Measurements from ENCODE around the gene USP36.
"Not testable (repeated sequence)": the region's sequence is repeated elsewhere in the genome, so short reads cannot be mapped to it uniquely, and the experiment has no call there.

USP36 gene

DNA sequence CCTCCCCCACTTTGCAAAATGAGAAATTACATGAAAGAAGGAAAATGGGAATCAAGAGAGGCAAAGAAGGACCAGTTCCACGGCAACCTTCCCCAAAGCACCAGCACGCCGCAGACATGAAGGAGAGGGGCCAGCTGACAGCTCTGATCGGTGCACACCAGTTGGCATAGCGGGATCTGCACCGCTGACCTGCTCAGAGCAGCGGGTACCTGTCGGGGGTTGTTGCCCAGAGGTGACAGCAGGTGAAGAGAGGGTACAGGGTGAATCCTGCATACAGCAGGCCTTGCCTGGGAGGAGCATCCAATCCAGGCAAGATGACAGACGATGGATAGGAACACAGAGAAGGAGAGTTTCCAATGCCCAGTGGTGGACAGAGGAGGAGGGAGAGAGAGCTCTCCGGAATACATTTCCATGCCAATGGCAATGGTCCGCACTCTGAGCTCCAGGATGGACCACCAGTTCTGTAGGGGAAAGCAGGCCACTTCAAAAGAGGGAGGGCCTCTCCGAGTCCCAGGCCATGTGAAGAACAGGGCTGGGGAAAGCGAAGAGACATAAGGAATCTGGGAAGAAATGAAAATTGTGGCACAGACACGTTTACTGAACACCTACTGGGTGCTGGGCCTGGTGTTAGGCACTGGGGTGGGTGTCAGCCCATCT is 38.4 kb upstream of the USP36 start:
- no peaks in the 10 kb centered on the region for H4K20me1 ChIP-seq (ENCODE audit: insufficient read depth, low read length)
- no peak overlapping the region for H3K9ac ChIP-seq (ENCODE audit: low read length)
- H2AFZ ChIP-seq (ENCODE audit: low read depth, low read length) = no peak overlapping the region
- H3K4me1 ChIP-seq (ENCODE audit: low read length) = peaks cover 6% of the 10 kb centered on the region; the same call in 1 of the 2 replicates
- H3K4me3 ChIP-seq (ENCODE audit: low read length) = no peak overlapping the region
- no peaks in the 10 kb centered on the region for H3K27me3 ChIP-seq (ENCODE audit: low read depth, low read length)
- no peak overlapping the region for H3K4me2 ChIP-seq (ENCODE audit: low read length)
- TF ChIP-seq, protein P1, sequence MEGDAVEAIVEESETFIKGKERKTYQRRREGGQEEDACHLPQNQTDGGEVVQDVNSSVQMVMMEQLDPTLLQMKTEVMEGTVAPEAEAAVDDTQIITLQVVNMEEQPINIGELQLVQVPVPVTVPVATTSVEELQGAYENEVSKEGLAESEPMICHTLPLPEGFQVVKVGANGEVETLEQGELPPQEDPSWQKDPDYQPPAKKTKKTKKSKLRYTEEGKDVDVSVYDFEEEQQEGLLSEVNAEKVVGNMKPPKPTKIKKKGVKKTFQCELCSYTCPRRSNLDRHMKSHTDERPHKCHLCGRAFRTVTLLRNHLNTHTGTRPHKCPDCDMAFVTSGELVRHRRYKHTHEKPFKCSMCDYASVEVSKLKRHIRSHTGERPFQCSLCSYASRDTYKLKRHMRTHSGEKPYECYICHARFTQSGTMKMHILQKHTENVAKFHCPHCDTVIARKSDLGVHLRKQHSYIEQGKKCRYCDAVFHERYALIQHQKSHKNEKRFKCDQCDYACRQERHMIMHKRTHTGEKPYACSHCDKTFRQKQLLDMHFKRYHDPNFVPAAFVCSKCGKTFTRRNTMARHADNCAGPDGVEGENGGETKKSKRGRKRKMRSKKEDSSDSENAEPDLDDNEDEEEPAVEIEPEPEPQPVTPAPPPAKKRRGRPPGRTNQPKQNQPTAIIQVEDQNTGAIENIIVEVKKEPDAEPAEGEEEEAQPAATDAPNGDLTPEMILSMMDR (IDR thresholded peaks at IDR 0.05; ENCODE audit: low read depth, low read length) = no peak
- TF ChIP-seq EZH2phosphoT487 (IDR thresholded peaks at IDR 0.05; ENCODE audit: low read depth) = no peak
- no peaks in the 10 kb centered on the region for H3K36me3 ChIP-seq (replicated peaks; ENCODE audit: low read depth, low read length)
- no peak overlapping the region for H3K27ac ChIP-seq (ENCODE audit: low read length)
- no peaks in the 10 kb centered on the region for H3K79me2 ChIP-seq (ENCODE audit: low read length)
- H3K9me3 ChIP-seq (ENCODE audit: insufficient read depth, low read length) = no peaks in the 10 kb centered on the region

DNA sequence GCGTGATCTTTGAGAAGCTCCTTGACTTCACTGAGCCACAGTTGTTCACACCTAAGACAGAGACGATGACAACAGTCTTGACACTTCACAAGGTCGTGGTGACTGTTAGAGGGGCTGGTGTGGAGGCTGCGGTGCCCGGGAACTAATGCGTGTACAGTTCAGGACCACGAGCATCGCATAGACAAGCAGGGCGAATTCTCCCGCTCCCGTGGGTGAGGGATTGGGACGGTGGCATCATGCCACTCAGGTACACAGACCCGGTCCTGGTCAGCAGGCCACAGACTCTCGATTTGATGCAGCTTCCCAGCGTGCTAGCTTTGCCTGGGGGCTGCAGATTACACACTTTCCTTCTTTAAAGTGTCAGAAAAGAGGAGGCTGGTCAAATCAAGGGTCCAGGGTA is 37.6 kb upstream of the USP36 start:
- H2AFZ ChIP-seq (ENCODE audit: low read depth, low read length) = no peak overlapping the region
- H3K27me3 ChIP-seq (ENCODE audit: low read depth, low read length) = no peaks in the 10 kb centered on the region
- no peak overlapping the region for H3K27ac ChIP-seq (ENCODE audit: low read length)
- H3K36me3 ChIP-seq (replicated peaks; ENCODE audit: low read depth, low read length) = no peaks in the 10 kb centered on the region
- no peak overlapping the region for H3K9ac ChIP-seq (ENCODE audit: low read length)
- no peak overlapping the region for H3K4me2 ChIP-seq (ENCODE audit: low read length)
- H4K20me1 ChIP-seq (ENCODE audit: insufficient read depth, low read length) = no peaks in the 10 kb centered on the region
- H3K79me2 ChIP-seq (ENCODE audit: low read length) = no peaks in the 10 kb centered on the region
- TF ChIP-seq, protein P1 (IDR thresholded peaks at IDR 0.05; ENCODE audit: low read depth, low read length) = no peak
- no peak for TF ChIP-seq EZH2phosphoT487 (IDR thresholded peaks at IDR 0.05; ENCODE audit: low read depth)
- H3K4me1 ChIP-seq (ENCODE audit: low read length) = peaks cover 5% of the 10 kb centered on the region; the same call in 1 of the 2 replicates
- no peaks in the 10 kb centered on the region for H3K9me3 ChIP-seq (ENCODE audit: insufficient read depth, low read length)
- no peak overlapping the region for H3K4me3 ChIP-seq (ENCODE audit: low read length)

DNA sequence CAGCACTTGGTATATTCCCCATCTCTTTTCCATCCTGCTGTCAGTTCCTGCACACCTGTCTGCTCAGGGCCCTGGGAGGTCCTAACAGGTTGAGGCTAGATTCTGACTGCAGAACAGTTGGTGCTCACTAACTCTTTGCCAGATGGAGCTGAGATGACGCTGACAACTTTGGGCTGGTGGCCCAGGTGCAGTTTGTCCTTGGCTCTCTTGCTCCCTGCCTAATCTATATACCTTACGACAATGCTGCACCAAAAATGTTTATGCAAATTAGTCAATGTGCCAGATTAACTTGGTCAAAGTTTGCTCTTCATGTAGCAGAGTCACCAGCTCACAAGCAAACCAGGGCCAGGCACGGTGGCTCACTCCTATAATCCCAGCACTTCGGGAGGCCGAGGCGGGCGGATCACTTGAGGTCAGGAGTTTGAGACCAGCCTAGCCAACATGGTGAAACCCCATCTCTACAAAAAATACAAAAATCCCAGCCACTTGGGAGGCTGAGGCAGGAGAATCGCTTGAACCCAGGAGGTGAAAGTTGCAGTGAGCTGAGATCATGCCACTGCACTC is 36.4 kb upstream of the USP36 start:
- H2AFZ ChIP-seq (ENCODE audit: low read depth, low read length); H4K20me1 ChIP-seq (ENCODE audit: insufficient read depth, low read length); H3K36me3 ChIP-seq (replicated peaks; ENCODE audit: low read depth, low read length); H3K27me3 ChIP-seq (ENCODE audit: low read depth, low read length); H3K4me2 ChIP-seq (ENCODE audit: low read length); H3K9me3 ChIP-seq (ENCODE audit: insufficient read depth, low read length); H3K4me3 ChIP-seq (ENCODE audit: low read length); H3K4me1 ChIP-seq (ENCODE audit: low read length); H3K27ac ChIP-seq (ENCODE audit: low read length); H3K9ac ChIP-seq (ENCODE audit: low read length); H3K79me2 ChIP-seq (ENCODE audit: low read length): not testable (repeated sequence)

DNA sequence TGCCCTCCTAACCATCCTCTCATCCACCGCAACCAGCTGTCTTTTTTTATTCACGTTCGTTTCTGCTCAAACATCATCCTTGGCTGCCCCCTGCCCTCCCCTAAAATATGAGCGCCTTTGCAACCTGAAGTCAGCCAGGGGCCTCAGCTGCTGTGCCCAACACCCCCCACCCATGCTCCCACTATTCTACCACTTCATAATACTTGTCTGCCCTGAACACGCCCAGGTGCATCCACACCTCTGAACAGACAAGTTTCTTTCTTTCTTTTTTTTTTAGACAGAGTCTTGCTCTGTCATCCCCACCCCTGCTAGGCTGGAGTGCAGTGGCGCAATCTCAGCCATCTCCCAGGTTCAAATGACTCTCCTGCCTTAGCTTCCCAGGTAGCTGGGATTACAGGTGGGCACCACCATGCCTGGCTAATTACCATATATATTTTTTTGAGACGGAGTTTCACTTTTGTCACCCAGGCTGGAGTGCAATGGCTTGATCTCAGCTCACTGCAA is 35.5 kb upstream of the USP36 start:
- no peaks in the 10 kb centered on the region for H3K27me3 ChIP-seq (ENCODE audit: low read depth, low read length)
- H4K20me1 ChIP-seq (ENCODE audit: insufficient read depth, low read length) = no peaks in the 10 kb centered on the region
- H3K9ac ChIP-seq (ENCODE audit: low read length) = no peak overlapping the region
- H2AFZ ChIP-seq (ENCODE audit: low read depth, low read length) = no peak overlapping the region
- no peak overlapping the region for H3K27ac ChIP-seq (ENCODE audit: low read length)
- H3K79me2 ChIP-seq (ENCODE audit: low read length) = no peaks in the 10 kb centered on the region
- H3K9me3 ChIP-seq (ENCODE audit: insufficient read depth, low read length) = no peaks in the 10 kb centered on the region
- H3K4me2 ChIP-seq (ENCODE audit: low read length) = no peak overlapping the region
- TF ChIP-seq, protein P1 (IDR thresholded peaks at IDR 0.05; ENCODE audit: low read depth, low read length) = no peak
- no peak for TF ChIP-seq EZH2phosphoT487 (IDR thresholded peaks at IDR 0.05; ENCODE audit: low read depth)
- no peak overlapping the region for H3K4me3 ChIP-seq (ENCODE audit: low read length)
- no peaks in the 10 kb centered on the region for H3K36me3 ChIP-seq (replicated peaks; ENCODE audit: low read depth, low read length)
- no peaks in the 10 kb centered on the region for H3K4me1 ChIP-seq (ENCODE audit: low read length)
